ENCODE measurements around the gene CEBPA.

CEBPA gene

DNA sequence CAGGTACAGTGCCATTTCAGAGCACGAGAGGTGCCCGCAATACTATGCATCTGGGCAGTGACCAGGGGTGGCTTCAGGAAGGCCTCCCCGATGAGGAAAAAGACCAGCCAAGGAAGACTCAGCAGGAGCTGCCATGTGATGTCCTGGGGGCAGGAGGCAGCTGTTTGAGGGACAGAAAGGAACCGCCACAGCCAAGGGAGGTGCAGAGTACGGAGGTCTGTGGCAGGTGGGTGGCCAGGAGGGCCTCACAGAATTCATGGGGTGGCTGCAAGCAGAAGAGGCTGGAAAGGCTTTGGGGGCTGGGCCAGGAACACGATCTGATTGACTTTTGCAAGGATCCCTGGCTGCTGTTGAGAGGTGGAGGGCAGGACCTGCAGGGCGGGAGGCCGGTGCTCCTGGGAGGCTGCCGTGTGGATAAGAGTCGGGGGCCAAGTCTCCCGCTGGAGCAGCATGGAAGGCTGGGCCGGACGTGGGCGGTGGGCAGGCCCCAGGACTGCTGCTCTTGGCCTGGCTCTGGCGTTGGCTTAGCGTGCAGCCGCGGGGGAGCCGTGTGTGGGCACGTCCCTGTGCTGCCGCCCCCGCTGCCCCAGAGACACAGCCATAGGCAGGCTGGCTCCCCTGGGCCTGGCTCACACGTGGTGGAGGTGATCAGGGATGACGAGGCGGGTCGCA is 29.1 kb downstream of the CEBPA start:
- Histone ChIP-seq H3K9ac (ENCODE audit: low read length) (no peak overlapping the region), H3K27ac (ENCODE audit: low read length) (no peak overlapping the region), H3F3A (ENCODE audit: insufficient read depth, low read length) (no peaks in the 10 kb centered on the region), H3K27me3 (replicated peaks; ENCODE audit: insufficient read depth, low read length) (peaks cover 70% of the 10 kb centered on the region), H3K9me3 (replicated peaks; ENCODE audit: insufficient read depth, low read length) (no peaks in the 10 kb centered on the region), H3K9me2 (replicated peaks; ENCODE audit: insufficient read depth, low read length) (no peaks in the 10 kb centered on the region), H4K20me1 (ENCODE audit: insufficient read depth, low read length) (no peaks in the 10 kb centered on the region), H3K4me3 (ENCODE audit: low read length) (no peak overlapping the region), H3K79me2 (ENCODE audit: low read length) (no peaks in the 10 kb centered on the region), H3K36me3 (replicated peaks; ENCODE audit: insufficient read depth, low read length) (no peaks in the 10 kb centered on the region), H2AFZ (ENCODE audit: low read length) (no peak overlapping the region), H3K4me2 (ENCODE audit: low read depth, low read length) (no peak overlapping the region), H3K4me1 (ENCODE audit: low read length) (no peaks in the 10 kb centered on the region)
- no peak for DNase-seq
- TF ChIP-seq, protein P1, sequence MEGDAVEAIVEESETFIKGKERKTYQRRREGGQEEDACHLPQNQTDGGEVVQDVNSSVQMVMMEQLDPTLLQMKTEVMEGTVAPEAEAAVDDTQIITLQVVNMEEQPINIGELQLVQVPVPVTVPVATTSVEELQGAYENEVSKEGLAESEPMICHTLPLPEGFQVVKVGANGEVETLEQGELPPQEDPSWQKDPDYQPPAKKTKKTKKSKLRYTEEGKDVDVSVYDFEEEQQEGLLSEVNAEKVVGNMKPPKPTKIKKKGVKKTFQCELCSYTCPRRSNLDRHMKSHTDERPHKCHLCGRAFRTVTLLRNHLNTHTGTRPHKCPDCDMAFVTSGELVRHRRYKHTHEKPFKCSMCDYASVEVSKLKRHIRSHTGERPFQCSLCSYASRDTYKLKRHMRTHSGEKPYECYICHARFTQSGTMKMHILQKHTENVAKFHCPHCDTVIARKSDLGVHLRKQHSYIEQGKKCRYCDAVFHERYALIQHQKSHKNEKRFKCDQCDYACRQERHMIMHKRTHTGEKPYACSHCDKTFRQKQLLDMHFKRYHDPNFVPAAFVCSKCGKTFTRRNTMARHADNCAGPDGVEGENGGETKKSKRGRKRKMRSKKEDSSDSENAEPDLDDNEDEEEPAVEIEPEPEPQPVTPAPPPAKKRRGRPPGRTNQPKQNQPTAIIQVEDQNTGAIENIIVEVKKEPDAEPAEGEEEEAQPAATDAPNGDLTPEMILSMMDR (IDR thresholded peaks at IDR 0.05; ENCODE audit: low read length), result no peak
- TF ChIP-seq EZH2 (optimal IDR thresholded peaks at IDR 0.05; ENCODE audit: low read depth, low read length) (no peak), EZH2phosphoT487 (IDR thresholded peaks at IDR 0.05; ENCODE audit: low read length) (no peak)

DNA sequence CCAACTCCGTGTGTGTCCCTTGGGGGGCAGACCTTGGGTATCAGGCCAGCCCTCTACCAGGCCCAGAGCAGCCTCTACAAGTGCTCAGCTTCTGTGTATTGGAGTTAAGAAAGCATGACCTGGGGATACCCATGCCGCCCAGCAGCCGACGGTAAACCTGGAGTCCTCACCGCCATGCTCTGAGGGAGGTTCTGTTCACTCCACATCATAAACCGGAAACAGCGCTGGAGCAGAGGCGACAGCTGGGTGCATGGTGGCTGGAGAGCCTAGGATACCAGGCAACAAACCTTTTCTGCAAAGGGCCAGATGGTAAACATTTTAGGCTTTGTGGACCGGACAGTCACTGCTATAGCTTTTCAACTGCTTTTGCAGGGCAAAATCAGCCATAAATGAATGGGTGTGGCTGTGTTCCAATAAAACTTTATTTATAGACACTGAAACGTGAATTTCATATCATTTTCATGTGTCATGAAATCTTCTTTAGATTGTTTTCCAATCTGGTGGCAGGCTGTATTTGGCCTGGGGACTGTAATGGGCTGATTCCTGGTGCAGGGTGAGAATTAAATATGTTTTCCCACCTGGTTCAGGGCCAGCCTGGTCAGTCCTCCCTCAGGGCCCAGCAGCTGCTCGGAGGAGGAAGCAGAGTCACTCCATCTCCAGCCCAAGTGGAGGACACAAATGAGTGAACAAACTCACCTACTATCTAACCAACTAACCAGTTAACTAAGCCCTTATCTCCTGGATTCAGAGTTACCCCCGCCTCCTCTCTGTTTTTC is 30.9 kb downstream of the CEBPA start:
- Histone ChIP-seq H3K9ac (ENCODE audit: low read length) (no peak overlapping the region), H2AFZ (ENCODE audit: low read length) (no peak overlapping the region), H3K4me2 (ENCODE audit: low read depth, low read length) (no peak overlapping the region), H3K9me2 (replicated peaks; ENCODE audit: insufficient read depth, low read length) (no peaks in the 10 kb centered on the region), H3K4me3 (ENCODE audit: low read length) (no peak overlapping the region), H3K36me3 (replicated peaks; ENCODE audit: insufficient read depth, low read length) (no peaks in the 10 kb centered on the region), H3K4me1 (ENCODE audit: low read length) (no peaks in the 10 kb centered on the region), H3K27me3 (replicated peaks; ENCODE audit: insufficient read depth, low read length) (peaks cover 71% of the 10 kb centered on the region), H3K9me3 (replicated peaks; ENCODE audit: insufficient read depth, low read length) (no peaks in the 10 kb centered on the region), H3K27ac (ENCODE audit: low read length) (no peak overlapping the region), H3K79me2 (ENCODE audit: low read length) (no peaks in the 10 kb centered on the region), H3F3A (ENCODE audit: insufficient read depth, low read length) (no peaks in the 10 kb centered on the region), H4K20me1 (ENCODE audit: insufficient read depth, low read length) (no peaks in the 10 kb centered on the region)
- no peak for TF ChIP-seq EZH2 (optimal IDR thresholded peaks at IDR 0.05; ENCODE audit: low read depth, low read length)
- no peak for DNase-seq

DNA sequence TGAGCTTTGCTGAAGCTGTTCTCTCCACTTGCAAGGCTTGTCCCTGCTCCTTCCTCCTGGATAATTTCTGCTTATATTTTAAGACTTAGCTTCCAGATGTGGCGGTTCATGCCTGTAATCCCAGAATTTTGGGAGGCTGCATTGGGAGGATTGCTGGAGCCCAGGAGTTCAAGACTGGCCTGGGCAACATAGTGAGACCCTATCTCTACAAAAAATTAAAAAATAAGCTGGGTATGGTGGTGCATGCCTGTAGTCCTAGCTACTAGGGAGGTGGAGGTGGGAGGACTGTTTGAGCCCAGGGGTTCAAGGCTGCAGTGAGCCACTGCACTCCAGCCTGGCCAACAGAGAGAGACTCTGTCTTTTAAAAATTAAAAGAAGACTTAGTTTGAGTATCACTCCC is 31.6 kb downstream of the CEBPA start:
- no peak overlapping the region for H2AFZ ChIP-seq (ENCODE audit: low read length)
- no peaks in the 10 kb centered on the region for H3K9me3 ChIP-seq (replicated peaks; ENCODE audit: insufficient read depth, low read length)
- H3K36me3 ChIP-seq (replicated peaks; ENCODE audit: insufficient read depth, low read length), result no peaks in the 10 kb centered on the region
- H4K20me1 ChIP-seq (ENCODE audit: insufficient read depth, low read length), result no peaks in the 10 kb centered on the region
- H3K27me3 ChIP-seq (replicated peaks; ENCODE audit: insufficient read depth, low read length), result peaks cover 72% of the 10 kb centered on the region
- H3K4me1 ChIP-seq (ENCODE audit: low read length), result no peaks in the 10 kb centered on the region
- DNase-seq, result no peak
- H3K4me3 ChIP-seq (ENCODE audit: low read length), result no peak overlapping the region
- TF ChIP-seq, protein P1 (IDR thresholded peaks at IDR 0.05; ENCODE audit: low read length), result no peak
- TF ChIP-seq EZH2 (optimal IDR thresholded peaks at IDR 0.05; ENCODE audit: low read depth, low read length) (no peak), EZH2phosphoT487 (IDR thresholded peaks at IDR 0.05; ENCODE audit: low read length) (no peak)
- H3K79me2 ChIP-seq (ENCODE audit: low read length), result no peaks in the 10 kb centered on the region
- H3F3A ChIP-seq (ENCODE audit: insufficient read depth, low read length), result no peaks in the 10 kb centered on the region
- no peaks in the 10 kb centered on the region for H3K9me2 ChIP-seq (replicated peaks; ENCODE audit: insufficient read depth, low read length)
- H3K9ac ChIP-seq (ENCODE audit: low read length), result no peak overlapping the region
- no peak overlapping the region for H3K27ac ChIP-seq (ENCODE audit: low read length)
- H3K4me2 ChIP-seq (ENCODE audit: low read depth, low read length), result no peak overlapping the region

- Histone ChIP-seq H3K9me2 (replicated peaks; ENCODE audit: insufficient read depth, low read length) (no peaks in the 10 kb centered on the region), H3K4me1 (ENCODE audit: low read length) (no peaks in the 10 kb centered on the region), H3K79me2 (ENCODE audit: low read length) (no peaks in the 10 kb centered on the region), H3K36me3 (replicated peaks; ENCODE audit: insufficient read depth, low read length) (no peaks in the 10 kb centered on the region), H3F3A (ENCODE audit: insufficient read depth, low read length) (no peaks in the 10 kb centered on the region), H3K27me3 (replicated peaks; ENCODE audit: insufficient read depth, low read length) (peaks cover 75% of the 10 kb centered on the region), H3K4me3 (ENCODE audit: low read length) (no peak overlapping the region), H3K9me3 (replicated peaks; ENCODE audit: insufficient read depth, low read length) (no peaks in the 10 kb centered on the region), H3K9ac (ENCODE audit: low read length) (no peak overlapping the region), H2AFZ (ENCODE audit: low read length) (no peak overlapping the region), H3K27ac (ENCODE audit: low read length) (no peak overlapping the region), H4K20me1 (ENCODE audit: insufficient read depth, low read length) (no peaks in the 10 kb centered on the region), H3K4me2 (ENCODE audit: low read depth, low read length) (no peak overlapping the region)
- TF ChIP-seq, protein P1 (IDR thresholded peaks at IDR 0.05; ENCODE audit: low read length), result no peak
- TF ChIP-seq EZH2 (optimal IDR thresholded peaks at IDR 0.05; ENCODE audit: low read depth, low read length) (no peak), EZH2phosphoT487 (IDR thresholded peaks at IDR 0.05; ENCODE audit: low read length) (no peak)
- DNase-seq, result no peak
Observed at GRCh38 chr19:33269016-33269415, 33.3 kb downstream of the CEBPA start.
